ENCODE results near the gene SUN2.

The SUN2 gene

DNA sequence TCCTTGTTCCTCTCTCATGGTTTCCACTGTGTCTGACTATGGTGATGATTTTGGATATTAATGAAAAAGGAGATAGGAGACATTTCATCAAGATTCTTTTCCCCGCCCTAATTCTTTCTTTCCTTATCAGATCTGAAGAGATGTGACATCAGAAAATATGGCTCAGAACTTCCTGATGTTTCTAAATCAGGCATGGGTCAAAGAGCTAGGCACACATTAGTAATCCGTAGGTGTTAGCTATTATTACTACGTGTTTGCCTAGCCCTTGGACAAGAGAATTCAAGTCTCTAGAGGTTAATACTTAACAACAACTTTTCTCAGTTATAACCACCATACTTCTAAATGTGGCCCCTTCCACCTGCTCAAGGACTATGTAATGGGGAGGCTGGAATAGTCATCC is 60.9 kb downstream of the SUN2 start:
- DNase-seq, result no peak

DNA sequence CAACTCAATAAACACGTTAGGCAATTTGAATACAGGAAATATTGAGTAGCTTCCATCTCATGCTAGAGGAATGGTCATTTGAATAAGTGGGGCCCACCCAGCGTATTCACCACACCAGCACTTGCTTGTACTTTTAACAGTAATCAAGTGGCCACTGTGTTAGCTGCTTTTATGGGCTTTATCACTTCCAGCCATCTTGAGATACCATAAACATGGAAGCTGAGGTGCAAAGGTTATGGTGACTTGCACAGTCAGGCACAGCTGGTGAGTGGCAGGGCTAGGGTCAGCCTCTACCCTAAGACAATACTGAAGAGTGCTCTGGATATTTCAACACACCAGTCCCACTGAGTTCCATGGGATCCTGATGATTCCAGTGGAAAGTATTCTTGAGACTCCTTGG is 61.7 kb downstream of the SUN2 start:
- DNase-seq, result no peak

DNA sequence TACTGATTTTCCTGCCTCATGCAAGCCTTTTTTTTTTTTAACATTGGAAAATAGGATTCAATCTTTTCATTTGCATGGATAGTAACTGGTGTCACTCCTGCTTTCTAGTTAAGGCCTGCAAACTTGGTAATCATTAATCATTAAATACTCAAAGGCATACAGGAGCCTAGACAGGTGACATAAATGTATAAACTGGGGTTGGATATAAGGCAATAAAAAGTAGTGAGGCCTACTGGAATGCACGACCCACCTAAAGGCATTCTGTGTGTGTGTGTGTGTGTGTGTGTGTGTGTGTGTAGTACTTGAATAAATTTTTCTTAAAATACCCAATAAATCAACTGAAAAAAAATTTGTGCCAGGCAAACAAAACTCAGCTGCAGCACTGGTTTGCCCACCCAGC is 66.1 kb downstream of the SUN2 start:
- no peak for DNase-seq

DNA sequence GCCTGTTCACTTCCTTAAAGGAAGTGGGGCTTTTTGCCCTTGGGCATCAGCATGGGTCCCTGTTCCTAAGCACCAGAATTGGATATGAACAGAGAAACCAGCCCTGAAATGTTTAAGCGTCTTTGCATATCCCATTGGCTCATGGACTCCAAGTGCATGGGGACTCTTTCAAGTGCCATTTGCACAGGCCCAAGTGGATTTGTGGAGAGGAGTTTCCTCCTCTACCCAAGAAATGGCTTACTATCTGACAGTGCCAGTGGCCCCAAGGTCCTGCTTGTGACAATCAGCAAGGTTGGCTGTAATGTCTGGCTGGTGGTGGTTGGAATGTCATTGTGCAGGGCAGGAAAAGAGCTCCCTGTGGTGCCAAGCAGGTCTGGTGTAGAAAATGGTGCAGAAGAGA is 70.0 kb downstream of the SUN2 start:
- DNase-seq, result no peak

DNA sequence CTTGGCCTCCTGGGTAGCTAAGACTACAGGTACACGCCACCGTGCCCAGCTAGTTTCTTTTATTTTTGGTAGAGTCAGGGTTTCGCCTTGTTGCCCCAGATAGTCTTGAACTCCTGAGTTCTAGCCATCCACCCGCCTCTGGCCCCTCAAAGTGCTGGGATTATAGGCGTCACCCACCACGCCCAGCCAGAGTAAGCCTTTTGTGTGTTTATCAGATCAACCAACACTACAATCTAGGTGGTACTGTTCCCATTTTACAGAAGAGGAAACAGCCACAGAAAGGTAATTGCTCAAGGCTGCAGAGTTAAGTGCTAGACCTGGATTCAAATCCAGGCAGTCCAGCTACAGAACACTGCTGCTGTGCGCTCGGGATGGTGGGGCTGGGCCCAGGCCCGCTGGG is 70.9 kb downstream of the SUN2 start:
- DNase-seq, result no peak
